DND-41 (cell line): Measurements from ENCODE around the gene JMJD1C.

Experiments used
- ATAC-seq: fragments of 200-7000 bp; cut with Tn5 transposase; 3 replicates; pipeline ENCODE4 v1.9.1; 2021; ENCODE audit warnings: low read depth; ENCODE audit not compliant: insufficient read depth
- DNase-seq: peaks from one replicate; pipeline ENCODE4 v3.0.0-alpha.2; 2020
- H2AFZ ChIP-seq: 2 replicates; pipeline ENCODE4 v1.6.0; 2012; ENCODE audit warnings: low read depth, low read length
- H3K27ac ChIP-seq: 2 replicates; pipeline ENCODE4 v1.5.1; 2012; ENCODE audit warnings: low read length, inconsistent platforms
- H3K27me3 ChIP-seq: fragments of 200-600 bp; sonication (generic); 2 replicates; pipeline ENCODE4 v1.6.0; 2012; ENCODE audit warnings: low read length, mild to moderate bottlenecking, inconsistent platforms; ENCODE audit not compliant: insufficient read depth, poor library complexity
- H3K36me3 ChIP-seq: 2 replicates; pipeline ENCODE4 v1.5.1; 2012; ENCODE audit warnings: low read length, inconsistent platforms; ENCODE audit not compliant: insufficient read depth
- H3K4me1 ChIP-seq: 2 replicates; pipeline ENCODE4 v1.5.1; 2012; ENCODE audit warnings: mild to moderate bottlenecking, low read length; ENCODE audit not compliant: insufficient read depth
- H3K4me2 ChIP-seq: 2 replicates; pipeline ENCODE4 v1.6.0; 2012; ENCODE audit warnings: mild to moderate bottlenecking, moderate library complexity, low read length, inconsistent platforms; ENCODE audit not compliant: insufficient read depth
- H3K4me3 ChIP-seq, 2 experiments: fragments of 200-600 bp in 1 of 2; shearing (Covaris generic) in 1 of 2; 2 replicates each; pipeline ENCODE4 v1.5.1; 2012 to 2016; ENCODE audit warnings: inconsistent platforms in 2 of 2, low read length in 2 of 2, mild to moderate bottlenecking in 2 of 2, low read depth in 1 of 2, moderate library complexity in 1 of 2
- H3K79me2 ChIP-seq: 2 replicates; pipeline ENCODE4 v1.6.0; 2012; ENCODE audit warnings: low read length, inconsistent platforms; ENCODE audit not compliant: insufficient read depth
- H3K9ac ChIP-seq: 2 replicates; pipeline ENCODE4 v1.6.0; 2012; ENCODE audit warnings: low read depth, mild to moderate bottlenecking, inconsistent platforms, low read length, moderate library complexity
- H3K9me3 ChIP-seq: 2 replicates; pipeline ENCODE4 v1.5.1; 2012; ENCODE audit warnings: low read length, moderate library complexity, mild to moderate bottlenecking, inconsistent platforms; ENCODE audit not compliant: insufficient read depth, severe bottlenecking
- H4K20me1 ChIP-seq: 2 replicates; pipeline ENCODE4 v1.6.0; 2012; ENCODE audit warnings: low read length; ENCODE audit not compliant: insufficient read depth
- CTCF ChIP-seq: IDR thresholded peaks from 2 replicates; pipeline ENCODE4 v1.5.1; 2012; ENCODE audit warnings: borderline replicate concordance, low read length, moderate library complexity, mild to moderate bottlenecking; ENCODE audit not compliant: poor library complexity, severe bottlenecking; ENCODE audit errors: extremely low read depth
- EZH2 ChIP-seq: IDR thresholded peaks from 3 replicates; pipeline ENCODE4 v1.6.1; 2012; ENCODE audit warnings: borderline replicate concordance, low read depth, mild to moderate bottlenecking, moderate library complexity, low read length, inconsistent platforms; ENCODE audit not compliant: severe bottlenecking

Gene JMJD1C

GRCh38 chr10:63429281-63429680 lies 36.5 kb downstream of the JMJD1C start:
- ATAC-seq (no peak), DNase-seq (no peak)
- peaks cover 32% of the 10 kb centered on the region; the same call in 1 of the 2 replicates for H4K20me1 ChIP-seq
- no peak overlapping the region for H3K27ac ChIP-seq
- no peak overlapping the region for H3K9ac ChIP-seq
- H3K4me1 ChIP-seq = no peaks in the 10 kb centered on the region
- H3K4me2 ChIP-seq = no peak overlapping the region
- H3K27me3 ChIP-seq = no peaks in the 10 kb centered on the region
- H3K9me3 ChIP-seq = no peaks in the 10 kb centered on the region
- no peak for TF ChIP-seq EZH2
- TF ChIP-seq CTCF = no peak
- 0 out of 2 replicates have a peak, but pooled peaks cover 11% of the 10 kb centered on the region for H3K36me3 ChIP-seq
- no peak overlapping the region for H3K4me3 ChIP-seq
- H3K79me2 ChIP-seq = peaks cover 99% of the 10 kb centered on the region
- no peak overlapping the region for H2AFZ ChIP-seq

- Histone ChIP-seq H4K20me1 (peaks cover 23% of the 10 kb centered on the region; the same call in 1 of the 2 replicates), H3K79me2 (peaks cover 100% of the 10 kb centered on the region), H3K4me2 (no peak overlapping the region), H3K36me3 (0 out of 2 replicates have a peak, but pooled peaks cover 8% of the 10 kb centered on the region), H3K4me1 (peaks cover 10% of the 10 kb centered on the region), H3K27ac (no peak overlapping the region), H3K9ac (no peak overlapping the region), H3K4me3 (no peak overlapping the region), H2AFZ (no peak overlapping the region), H3K27me3 (no peaks in the 10 kb centered on the region), H3K9me3 (no peaks in the 10 kb centered on the region)
- no peak for DNase-seq
- no peak for TF ChIP-seq EZH2
- no peak for ATAC-seq
Measured at GRCh38 chr10:63427013-63427412, 38.8 kb downstream of the JMJD1C start.

- no peak overlapping the region for H2AFZ ChIP-seq
- H3K27ac ChIP-seq = no peak overlapping the region
- no peak for TF ChIP-seq CTCF
- TF ChIP-seq EZH2 = no peak
- H3K9me3 ChIP-seq = no peaks in the 10 kb centered on the region
- no peak overlapping the region for H3K9ac ChIP-seq
- no peak overlapping the region for H3K4me2 ChIP-seq
- H3K27me3 ChIP-seq = no peaks in the 10 kb centered on the region
- ATAC-seq (no peak), DNase-seq (no peak)
- H3K4me1 ChIP-seq = peaks cover 21% of the 10 kb centered on the region
- 0 out of 2 replicates have a peak, but pooled peaks cover 6% of the 10 kb centered on the region for H3K36me3 ChIP-seq
- peaks cover 20% of the 10 kb centered on the region; the same call in 1 of the 2 replicates for H4K20me1 ChIP-seq
- H3K4me3 ChIP-seq = no peak overlapping the region
- peaks cover 100% of the 10 kb centered on the region for H3K79me2 ChIP-seq
Measured at GRCh38 chr10:63425512-63425911, 40.3 kb downstream of the JMJD1C start.

- Histone ChIP-seq H3K36me3 (0 out of 2 replicates have a peak, but pooled peaks cover 6% of the 10 kb centered on the region), H3K27ac (no peak overlapping the region), H2AFZ (no peak overlapping the region), H3K4me1 (peaks cover 21% of the 10 kb centered on the region), H3K9me3 (no peaks in the 10 kb centered on the region), H3K4me3 (no peak overlapping the region), H4K20me1 (peaks cover 20% of the 10 kb centered on the region; the same call in 1 of the 2 replicates), H3K9ac (no peak overlapping the region), H3K27me3 (no peaks in the 10 kb centered on the region), H3K79me2 (peaks cover 98% of the 10 kb centered on the region), H3K4me2 (no peak overlapping the region)
- no peak for ATAC-seq
- no peak for DNase-seq
- TF ChIP-seq EZH2 (no peak), CTCF (no peak)
Measured at GRCh38 chr10:63424576-63424975, 41.2 kb downstream of the JMJD1C start.
